Adrenal gland (tissue), 5 donors: ENCODE measurements around the gene SLC25A38.

Experiments
- CTCF ChIP-seq, 6 experiments: fragments of 450-650 bp in 4 of 6; fragments of 200-600 bp in 2 of 6; sonication (generic) in 1 of 6; IDR thresholded peaks; 1 replicate in 5 of 6; 2 replicates in 1 of 6; pipeline versions ENCODE4 v1.5.1 to v1.8.0; 2016 to 2021; ENCODE audit warnings: antibody characterized with exemption in 6 of 6, mild to moderate bottlenecking in 2 of 6, moderate library complexity in 1 of 6
- POLR2A ChIP-seq, 2 donors: fragments of 450-650 bp; IDR thresholded peaks; one replicate each; pipeline ENCODE4 v1.6.1; 2017; ENCODE audit warnings: antibody characterized with exemption in 2 of 2, mild to moderate bottlenecking in 2 of 2, moderate library complexity in 1 of 2
- donor health status: DM: no; HTN: no; CAD: no.

DNA sequence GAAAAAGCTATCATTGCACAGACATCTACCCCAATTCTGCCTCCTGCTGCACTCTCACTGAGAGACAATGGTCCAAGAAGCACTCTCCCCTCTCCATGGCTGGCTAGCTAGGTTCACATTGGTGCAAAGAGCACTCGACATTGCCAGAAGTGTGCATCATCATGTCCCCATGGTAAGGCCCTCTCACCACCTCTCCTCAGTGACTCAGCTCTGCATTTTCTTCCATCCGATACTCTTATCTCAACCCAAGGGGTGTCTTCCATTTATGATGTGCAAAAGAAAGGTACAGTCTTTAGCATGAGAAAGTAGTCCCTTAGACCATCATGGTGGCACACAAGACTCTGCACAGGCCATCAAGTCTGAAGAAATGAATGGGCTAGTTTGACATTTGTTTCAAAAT lies 37.4 kb downstream of the SLC25A38 start:
- TF ChIP-seq CTCF (IDR thresholded peaks at IDR 0.05) (no peak), POLR2A (IDR thresholded peaks at IDR 0.05) (no peak)
